T-cell (primary cell): ENCODE measurements around the gene GPR156. TPM values are rescaled to one million over a fixed set of nuclear protein-coding genes. Genes with fewer than 3 reads are reported as not detected.
"Not testable (repeated sequence)": the region's sequence is repeated elsewhere in the genome, so short reads cannot be mapped to it uniquely, and the experiment has no call there.

Source experiments
- ATAC-seq, 4 experiments: fragments of 200-7000 bp in 3 of 4; fragments of 150-1000 bp in 1 of 4; cut with Tn5 transposase; replicated peaks in 1 of 4; 1 replicate in 3 of 4; 2 replicates in 1 of 4; pipeline ENCODE4 v1.10.0; 2021; ENCODE audit warnings: moderate library complexity in 3 of 4, mild to moderate bottlenecking in 2 of 4, moderate number of reproducible peaks in 1 of 4
- CTCF ChIA-PET, 2 donors: fragments of 300-600 bp; sonication (Branson Sonifier 250); formaldehyde crosslinking; loops; one replicate each; lab custom pipeline; 2022; ENCODE audit warnings: antibody characterized with exemption in 2 of 2; lab: Charles Lee
- POLR2A ChIA-PET, 2 donors: fragments of 300-600 bp; sonication (Branson Sonifier 250); formaldehyde crosslinking; loops; one replicate each; lab custom pipeline; 2022; ENCODE audit warnings: antibody characterized with exemption in 2 of 2; lab: Charles Lee
- DNase-seq, 35 experiments: peaks; one replicate each; pipeline versions ENCODE4 v3.0.0 to v3.0.0-alpha.2; 2013 to 2023
- H3K27ac ChIP-seq: one replicate; pipeline ENCODE4 v1.5.1; 2013; ENCODE audit warnings: low read length
- H3K27me3 ChIP-seq, 2 experiments: replicated peaks in 1 of 2; 1 replicate in 1 of 2; 2 replicates in 1 of 2; pipeline versions ENCODE4 v1.6.1 to v1.7.0; 2013; ENCODE audit warnings: low read length in 1 of 2, mixed read lengths in 1 of 2; ENCODE audit not compliant: control insufficient read depth in 2 of 2, insufficient read depth in 2 of 2; ENCODE audit errors: extremely low read depth in 1 of 2
- H3K36me3 ChIP-seq, 2 donors: 1 replicate in 1 of 2; 2 replicates in 1 of 2; pipeline versions ENCODE4 v1.6.1 to v1.7.0; 2013; ENCODE audit warnings: low read length in 1 of 2; ENCODE audit not compliant: control insufficient read depth in 2 of 2, insufficient read depth in 1 of 2; ENCODE audit errors: extremely low read depth in 1 of 2
- H3K4me1 ChIP-seq, 2 experiments: 1 replicate in 1 of 2; 2 replicates in 1 of 2; pipeline versions ENCODE4 v1.6.1 to v1.7.0; 2013; ENCODE audit warnings: low read length in 2 of 2, mixed read lengths in 1 of 2; ENCODE audit not compliant: insufficient read depth in 2 of 2, control insufficient read depth in 1 of 2; ENCODE audit errors: extremely low read depth in 1 of 2
- H3K4me3 ChIP-seq, 2 donors: 1 replicate in 1 of 2; 2 replicates in 1 of 2; pipeline versions ENCODE4 v1.5.1 to v1.7.0; 2013; ENCODE audit warnings: mild to moderate bottlenecking in 2 of 2, low read length in 1 of 2, moderate library complexity in 1 of 2; ENCODE audit not compliant: control insufficient read depth in 1 of 2; ENCODE audit errors: extremely low read depth in 1 of 2
- H3K9me3 ChIP-seq: 2 replicates; pipeline ENCODE4 v1.7.0; 2013
- H3K27ac Mint-ChIP-seq, 2 donors: one replicate each; pipeline ENCODE4 v1.8.0; 2020 to 2021; ENCODE audit warnings: mild to moderate bottlenecking in 2 of 2, mixed read lengths in 2 of 2
- H3K27me3 Mint-ChIP-seq, 2 donors: one replicate each; pipeline ENCODE4 v1.8.0; 2021 to 2022; ENCODE audit warnings: mixed read lengths in 2 of 2
- H3K36me3 Mint-ChIP-seq: one replicate; pipeline ENCODE4 v1.8.0; 2021; ENCODE audit warnings: mixed read lengths
- H3K4me1 Mint-ChIP-seq, 3 donors: one replicate each; pipeline ENCODE4 v1.8.0; 2020 to 2022; ENCODE audit warnings: mixed read lengths in 3 of 3, mild to moderate bottlenecking in 1 of 3
- H3K4me3 Mint-ChIP-seq, 3 donors: one replicate each; pipeline ENCODE4 v1.8.0; 2020 to 2022; ENCODE audit warnings: mild to moderate bottlenecking in 3 of 3, mixed read lengths in 3 of 3, moderate library complexity in 3 of 3
- H3K9me3 Mint-ChIP-seq, 3 donors: one replicate each; pipeline ENCODE4 v1.8.0; 2020 to 2022; ENCODE audit warnings: mixed read lengths in 3 of 3
- WGBS: methylation state at CpG from one replicate; pipeline ENCODE4 v1.1.5; 2013; ENCODE audit warnings: missing lambda C conversion rate; ENCODE audit not compliant: insufficient coverage; 5-methylcytosine and 5-hydroxymethylcytosine counted together
- total RNA-seq, 35 experiments: library from RNA in 6 of 35; stranded (reverse) in 6 of 35; fragments of 120-200 nt in 1 of 35; gene quantifications; one replicate each; pipeline versions ENCODE4 v1.2.1 to v1.2.4 and lab custom pipeline; 2013 to 2026

GPR156 gene
- total RNA-seq, 5 donors from 2014 or later (not counting 1 experiment from before 2014, with no cell fraction given), result 0.09 to 0.75 (median 0.38) TPM; not detected in 1

DNA sequence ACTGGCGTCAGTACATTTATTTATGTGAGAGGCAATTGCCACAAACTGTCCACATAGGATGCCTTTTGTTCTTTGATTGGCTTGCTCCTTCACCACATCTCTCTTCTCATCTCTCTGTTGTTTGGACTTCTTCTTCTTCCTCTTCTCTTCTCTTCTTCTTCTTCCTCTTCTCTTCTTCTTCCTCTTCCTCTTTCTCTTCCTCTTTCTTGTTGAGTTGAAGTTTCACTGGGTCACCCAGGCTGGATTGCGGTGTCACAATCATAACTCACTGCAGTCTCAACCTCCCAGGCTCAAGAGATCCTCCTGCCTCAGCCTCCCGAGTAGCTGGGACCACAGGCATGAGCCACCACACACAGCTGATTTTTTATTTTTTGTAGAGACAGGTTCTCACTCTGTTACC, 123.1 kb downstream of the GPR156 start:
- WGBS, result 60% methylated on average over 1 of the region's 3 CpGs
- H3K4me1 Mint-ChIP-seq, result no peaks in the 10 kb centered on the region

DNA sequence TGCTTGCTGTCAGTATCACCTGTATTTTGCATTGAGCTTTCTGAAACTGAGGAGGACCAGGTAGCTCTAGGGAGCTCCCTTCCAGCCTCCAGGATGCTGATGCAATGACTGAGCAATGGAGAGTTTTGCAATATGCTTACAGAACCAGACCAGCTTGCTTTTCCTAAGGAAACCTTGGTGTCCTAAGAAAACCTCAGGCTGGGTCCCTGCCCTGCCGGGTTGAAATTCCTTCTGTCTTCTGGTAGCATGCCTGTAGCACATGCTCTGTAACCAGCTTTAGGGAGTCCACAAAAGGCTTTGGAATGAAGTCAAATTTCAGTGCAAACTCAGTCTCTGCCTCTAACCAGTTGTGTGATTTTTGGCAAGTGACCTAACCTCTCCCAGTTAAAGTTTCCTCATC, 125.0 kb downstream of the GPR156 start:
- no peaks in the 10 kb centered on the region for H3K36me3 ChIP-seq
- no peaks in the 10 kb centered on the region for H3K4me1 ChIP-seq
- Mint-ChIP-seq H3K27ac (no peak overlapping the region), H3K36me3 (peaks cover 11% of the 10 kb centered on the region), H3K4me3 (no peak overlapping the region), H3K9me3 (peaks cover 3 to 10% (median 10%) of the 10 kb centered on the region in 3 donors), H3K27me3 (peaks cover 2 to 4% of the 10 kb centered on the region in 2 donors), H3K4me1 (no peaks in the 10 kb centered on the region)
- peaks cover 0 to 3% of the 10 kb centered on the region in 2 experiments for H3K27me3 ChIP-seq
- CTCF ChIA-PET, result no interaction called here
- POLR2A ChIA-PET, result no interaction called here
- no peak for DNase-seq
- no peak overlapping the region for H3K27ac ChIP-seq
- 83% methylated on average over 1 of the region's 1 CpG for WGBS
- H3K4me3 ChIP-seq, result no peak overlapping the region
- no peak for ATAC-seq
- no peaks in the 10 kb centered on the region for H3K9me3 ChIP-seq

More for the DNA sequence above, 123.1 kb downstream of the GPR156 start:
- no peaks in the 10 kb centered on the region for H3K36me3 ChIP-seq
- no peak overlapping the region for H3K27ac ChIP-seq
- no peaks in the 10 kb centered on the region for H3K9me3 ChIP-seq
- no peaks in the 10 kb centered on the region for H3K4me1 ChIP-seq
- Mint-ChIP-seq H3K4me3 (no peak overlapping the region), H3K27me3 (peaks cover 2 to 4% of the 10 kb centered on the region in 2 donors), H3K36me3 (no peaks in the 10 kb centered on the region), H3K9me3 (no peaks in the 10 kb centered on the region), H3K27ac (no peak overlapping the region)
- H3K4me3 ChIP-seq, result no peak overlapping the region
- ATAC-seq (no peak), DNase-seq (no peak)
- CTCF ChIA-PET, result interaction anchor here in 1 of 2 donors (1.0 kb wide), 1 partner anchor 12 kb away, joined by 3 read pairs; no protein-coding TSS in a partner anchor
- peaks cover 0 to 9% of the 10 kb centered on the region in 2 experiments for H3K27me3 ChIP-seq
- POLR2A ChIA-PET, result no interaction called here

DNA sequence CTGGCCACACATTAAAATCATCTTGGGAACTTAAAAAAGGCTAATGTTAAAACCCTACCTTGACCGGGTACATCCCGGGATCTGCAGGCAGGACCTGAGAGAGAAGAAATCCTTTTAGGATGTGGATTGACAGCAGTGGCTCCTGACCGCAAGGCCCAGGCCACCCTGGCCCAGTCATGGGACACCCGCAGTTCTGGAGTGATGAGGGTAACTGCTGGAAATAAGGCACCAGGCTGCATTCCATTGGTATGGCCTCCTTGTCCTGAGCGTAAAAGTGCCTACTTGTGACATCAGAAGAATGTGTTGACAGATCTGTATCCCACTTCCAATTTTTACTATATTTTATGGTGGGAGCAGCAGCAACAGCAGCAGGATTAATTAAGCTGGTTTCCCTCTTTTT, 127.3 kb downstream of the GPR156 start:
- Histone ChIP-seq H3K27ac (no peak overlapping the region), H3K36me3 (no peaks in the 10 kb centered on the region), H3K4me1 (no peaks in the 10 kb centered on the region), H3K4me3 (no peak overlapping the region), H3K9me3 (no peaks in the 10 kb centered on the region), H3K27me3 (no peaks in the 10 kb centered on the region)
- 100% methylated on average over 3 of the region's 5 CpGs for WGBS
- ATAC-seq (no peak), DNase-seq (no peak)
- Mint-ChIP-seq H3K9me3 (peaks cover 6 to 18% (median 10%) of the 10 kb centered on the region in 3 donors), H3K4me1 (no peaks in the 10 kb centered on the region), H3K36me3 (peaks cover 13% of the 10 kb centered on the region), H3K27me3 (peaks cover 0 to 5% of the 10 kb centered on the region in 2 donors), H3K27ac (no peak overlapping the region), H3K4me3 (no peak overlapping the region)
- ChIA-PET POLR2A (no interaction called here), CTCF (interaction anchor here in 1 of 2 donors (0.6 to 1.0 kb wide), 2 partner anchors 10 to 64 kb away, joined by 3 to 5 read pairs; no protein-coding TSS in a partner anchor)

DNA sequence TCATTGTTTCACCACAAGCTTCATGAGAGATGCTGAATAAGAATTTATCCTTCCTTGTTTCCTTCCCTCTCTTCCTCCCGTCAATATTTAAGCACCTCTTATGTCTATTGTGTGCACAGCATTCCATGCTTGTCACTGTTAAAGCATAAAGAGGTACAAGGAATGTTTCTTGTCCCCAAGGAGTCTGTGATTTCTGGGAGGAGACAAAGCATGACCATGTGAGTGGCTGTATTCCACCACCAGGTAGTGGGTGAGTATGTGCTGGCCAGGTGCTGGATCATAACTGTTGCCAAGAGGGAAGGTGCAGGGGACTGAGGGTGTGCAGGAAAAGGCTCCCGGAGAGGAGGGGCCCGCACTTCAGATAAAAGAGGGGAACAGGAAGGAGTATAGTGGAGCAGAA, 127.9 kb downstream of the GPR156 start:
- H3K4me1 ChIP-seq, result no peaks in the 10 kb centered on the region
- H3K27me3 ChIP-seq, result no peaks in the 10 kb centered on the region
- H3K36me3 ChIP-seq, result no peaks in the 10 kb centered on the region
- H3K27ac Mint-ChIP-seq, result no peak overlapping the region
- WGBS, result 83% methylated on average over 1 of the region's 3 CpGs
- H3K27me3 Mint-ChIP-seq, result peaks cover 0 to 6% of the 10 kb centered on the region in 2 donors
- POLR2A ChIA-PET, result no interaction called here
- DNase-seq, result no peak
- peaks cover 13% of the 10 kb centered on the region for H3K36me3 Mint-ChIP-seq
- no peaks in the 10 kb centered on the region for H3K4me1 Mint-ChIP-seq
- ATAC-seq, result no peak
- H3K9me3 ChIP-seq, result no peaks in the 10 kb centered on the region
- peaks cover 6 to 18% (median 10%) of the 10 kb centered on the region in 3 donors for H3K9me3 Mint-ChIP-seq
- CTCF ChIA-PET, result no interaction called here
- no peak overlapping the region for H3K4me3 Mint-ChIP-seq
- H3K4me3 ChIP-seq, result no peak overlapping the region
- no peak overlapping the region for H3K27ac ChIP-seq

DNA sequence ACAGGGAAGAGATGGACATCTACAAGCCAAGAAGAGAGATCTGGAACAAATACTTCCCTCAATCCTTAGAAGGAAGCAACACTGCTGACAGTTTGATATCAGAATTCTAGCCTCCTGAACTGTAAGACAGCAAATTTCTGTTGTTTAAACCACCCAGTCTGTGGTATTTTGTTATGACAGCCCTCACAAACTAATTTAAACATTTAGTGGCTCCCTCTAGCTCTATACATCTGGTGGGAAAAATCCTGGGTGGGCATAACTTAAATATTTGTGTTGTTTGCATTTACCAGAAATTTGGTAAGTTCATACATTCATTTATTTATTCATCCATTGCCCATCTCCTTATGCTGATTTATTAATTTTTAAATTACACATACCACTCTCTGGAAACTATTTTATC, 128.3 kb downstream of the GPR156 start:
- peaks cover 0 to 6% of the 10 kb centered on the region in 2 donors for H3K27me3 Mint-ChIP-seq
- CTCF ChIA-PET, result no interaction called here
- no peak for DNase-seq
- POLR2A ChIA-PET, result no interaction called here
- peaks cover 6 to 18% (median 10%) of the 10 kb centered on the region in 3 donors for H3K9me3 Mint-ChIP-seq
- H3K27me3 ChIP-seq, result no peaks in the 10 kb centered on the region
- no peaks in the 10 kb centered on the region for H3K4me1 ChIP-seq
- no peaks in the 10 kb centered on the region for H3K4me1 Mint-ChIP-seq
- H3K4me3 ChIP-seq, result no peak overlapping the region
- H3K36me3 Mint-ChIP-seq, result peaks cover 13% of the 10 kb centered on the region
- H3K4me3 Mint-ChIP-seq, result no peak overlapping the region
- no peaks in the 10 kb centered on the region for H3K36me3 ChIP-seq
- H3K27ac ChIP-seq, result no peak overlapping the region
- no peak for ATAC-seq
- H3K27ac Mint-ChIP-seq, result no peak overlapping the region
- no peaks in the 10 kb centered on the region for H3K9me3 ChIP-seq

DNA sequence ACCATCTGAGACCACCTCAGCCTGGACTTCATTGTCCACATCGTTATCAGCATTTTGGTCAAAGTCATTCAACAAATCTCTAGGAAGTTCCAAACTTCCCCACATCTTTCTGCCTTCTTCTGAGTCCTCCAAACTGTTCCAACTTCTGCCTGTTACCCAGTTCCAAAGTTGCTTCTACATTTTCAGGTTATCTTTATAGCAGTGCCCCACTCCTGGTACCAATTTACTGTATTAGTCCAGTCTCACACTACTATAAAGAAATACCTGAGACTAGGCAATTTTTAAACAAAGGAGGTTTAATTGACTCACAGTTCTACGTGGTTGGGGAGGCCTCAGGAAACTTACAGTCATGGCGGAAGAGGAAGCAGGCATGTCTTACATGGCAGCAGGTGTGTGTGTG, 129.3 kb downstream of the GPR156 start:
- H3K27ac Mint-ChIP-seq, H3K4me3 Mint-ChIP-seq, H3K4me3 ChIP-seq, H3K36me3 ChIP-seq, ATAC-seq, H3K27me3 Mint-ChIP-seq, H3K4me1 Mint-ChIP-seq, POLR2A ChIA-PET, H3K9me3 ChIP-seq, DNase-seq, H3K27ac ChIP-seq, H3K4me1 ChIP-seq, H3K27me3 ChIP-seq, CTCF ChIA-PET: not testable (repeated sequence)
- Mint-ChIP-seq H3K36me3 (peaks cover 13% of the 10 kb centered on the region), H3K9me3 (peaks cover 6 to 18% (median 10%) of the 10 kb centered on the region in 3 donors)
- 60% methylated on average over 2 of the region's 3 CpGs for WGBS

DNA sequence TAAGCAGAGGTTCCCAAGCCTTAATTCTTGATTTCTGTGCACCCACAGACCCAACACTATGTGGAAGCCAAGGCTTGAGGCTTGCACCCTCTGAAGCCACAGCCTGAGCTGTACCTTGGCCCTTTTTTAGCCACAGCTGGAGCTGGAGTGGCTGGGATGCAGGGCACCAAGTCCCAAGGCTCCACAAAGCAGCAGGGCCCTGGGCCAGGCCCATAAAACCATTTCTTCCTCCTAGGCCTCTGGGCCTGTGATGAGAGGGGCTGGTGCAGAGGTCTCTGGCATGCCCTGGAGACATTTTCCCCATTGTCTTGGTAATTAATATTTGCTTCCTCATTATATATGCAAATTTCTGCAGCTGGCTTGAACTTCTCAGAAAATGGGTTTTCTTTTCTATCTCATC, 129.9 kb downstream of the GPR156 start:
- no peak overlapping the region for H3K4me3 Mint-ChIP-seq
- H3K36me3 Mint-ChIP-seq, result peaks cover 13% of the 10 kb centered on the region
- H3K9me3 Mint-ChIP-seq, result peaks cover 6 to 18% (median 10%) of the 10 kb centered on the region in 3 donors
- Histone ChIP-seq H3K27me3 (no peaks in the 10 kb centered on the region), H3K9me3 (no peaks in the 10 kb centered on the region), H3K4me1 (no peaks in the 10 kb centered on the region), H3K36me3 (no peaks in the 10 kb centered on the region), H3K4me3 (peak overlapping the region in 1 of 2 donors; percentile 11), H3K27ac (no peak overlapping the region)
- ChIA-PET CTCF (interaction anchor here in 1 of 2 donors (0.6 kb wide), 1 partner anchor 50 kb away, joined by 3 read pairs; no protein-coding TSS in a partner anchor), POLR2A (no interaction called here)
- no peaks in the 10 kb centered on the region for H3K4me1 Mint-ChIP-seq
- DNase-seq (no peak), ATAC-seq (no peak)
- H3K27ac Mint-ChIP-seq, result no peak overlapping the region
- H3K27me3 Mint-ChIP-seq, result peaks cover 0 to 6% of the 10 kb centered on the region in 2 donors
